Activated CD4-positive, alpha-beta T cell treated with anti-CD3 and anti-CD28 coated beads, Interleukin-2, amount 50 U/mL, for 48 hours (primary cell): ENCODE data around the gene C5orf52.
A peak's percentile ranks its signal among the peaks of the same experiment; 100 is the strongest.
"Not testable (repeated sequence)": the region's sequence is repeated elsewhere in the genome, so short reads cannot be mapped to it uniquely, and the experiment has no call there.

Source experiments
- DNase-seq, 2 experiments: peaks; one replicate each; pipeline ENCODE4 v3.0.0-alpha.2; 2020

The C5orf52 gene

GRCh38 chr5:157670662-157671591, at the start of gene C5orf52:
C5orf52 (plus strand) TSS chr5:157671533; CDS start chr5:157671615, 82 bp downstream.
- DNase-seq = peak; percentile 30 to 34

GRCh38 chr5:157624144-157624543, 47.2 kb upstream of the C5orf52 start:
- no peak for DNase-seq

- DNase-seq = no peak
These were observed 44.5 kb upstream of the C5orf52 start for GRCh38 chr5:157626831-157627230.

GRCh38 chr5:157630341-157630740, 41.0 kb upstream of the C5orf52 start:
- no peak for DNase-seq

- no peak for DNase-seq
These were observed 30.8 kb upstream of the C5orf52 start for GRCh38 chr5:157640406-157641066.

- DNase-seq = no peak
These were observed 22.9 kb upstream of the C5orf52 start for GRCh38 chr5:157648275-157648990.

GRCh38 chr5:157649101-157649500, 22.2 kb upstream of the C5orf52 start:
- DNase-seq = no peak

GRCh38 chr5:157650991-157651611, 20.2 kb upstream of the C5orf52 start:
- no peak for DNase-seq

- peak; percentile 79 to 83 for DNase-seq
These were observed 19.5 kb upstream of the C5orf52 start for GRCh38 chr5:157651623-157652376.

- no peak for DNase-seq
These were observed 19.0 kb upstream of the C5orf52 start, which contains the start of gene SOX30 for GRCh38 chr5:157652377-157652692. SOX30 (minus strand) TSS chr5:157652438; CDS start chr5:157652078, 360 bp downstream.

GRCh38 chr5:157657516-157657915, 13.8 kb upstream of the C5orf52 start:
- no peak for DNase-seq

GRCh38 chr5:157658893-157659292, 12.4 kb upstream of the C5orf52 start:
- DNase-seq = no peak

- no peak for DNase-seq
These were observed 11.3 kb upstream of the C5orf52 start for GRCh38 chr5:157659868-157660660.

GRCh38 chr5:157665467-157666070, 5.8 kb upstream of the C5orf52 start:
- DNase-seq = no peak

- DNase-seq = no peak
These were observed 3.0 kb upstream of the C5orf52 start for GRCh38 chr5:157668356-157668755.

GRCh38 chr5:157669701-157670097, 1.6 kb upstream of the C5orf52 start:
- DNase-seq = no peak

- no peak for DNase-seq
These were observed 428 bp downstream of the C5orf52 start for GRCh38 chr5:157671592-157672330.

- no peak for DNase-seq
These were observed 1.6 kb downstream of the C5orf52 start for GRCh38 chr5:157672976-157673375.

- not testable (repeated sequence) for DNase-seq
These were observed 3.0 kb downstream of the C5orf52 start for GRCh38 chr5:157674351-157674750.

- no peak for DNase-seq
These were observed 6.6 kb downstream of the C5orf52 start for GRCh38 chr5:157677931-157678330.
